ENCODE data around the gene MYOM3.

GRCh38 chr1:24065304-24065703 lies 46.6 kb downstream of the MYOM3 start:
- TF ChIP-seq CTCF (IDR thresholded peaks at IDR 0.05) (no peak), EP300 (IDR thresholded peaks at IDR 0.05) (no peak), POLR2A (IDR thresholded peaks at IDR 0.05) (no peak), POLR2AphosphoS5 (IDR thresholded peaks at IDR 0.05) (no peak)

Data from stomach (tissue), 4 donors.